ENCODE results near the gene GGCX. TPM values are rescaled to one million over a fixed set of nuclear protein-coding genes. Genes with fewer than 3 reads are reported as not detected.

The GGCX gene
- total RNA-seq, 1 donor from 2014 or later, result 23.1 TPM

DNA sequence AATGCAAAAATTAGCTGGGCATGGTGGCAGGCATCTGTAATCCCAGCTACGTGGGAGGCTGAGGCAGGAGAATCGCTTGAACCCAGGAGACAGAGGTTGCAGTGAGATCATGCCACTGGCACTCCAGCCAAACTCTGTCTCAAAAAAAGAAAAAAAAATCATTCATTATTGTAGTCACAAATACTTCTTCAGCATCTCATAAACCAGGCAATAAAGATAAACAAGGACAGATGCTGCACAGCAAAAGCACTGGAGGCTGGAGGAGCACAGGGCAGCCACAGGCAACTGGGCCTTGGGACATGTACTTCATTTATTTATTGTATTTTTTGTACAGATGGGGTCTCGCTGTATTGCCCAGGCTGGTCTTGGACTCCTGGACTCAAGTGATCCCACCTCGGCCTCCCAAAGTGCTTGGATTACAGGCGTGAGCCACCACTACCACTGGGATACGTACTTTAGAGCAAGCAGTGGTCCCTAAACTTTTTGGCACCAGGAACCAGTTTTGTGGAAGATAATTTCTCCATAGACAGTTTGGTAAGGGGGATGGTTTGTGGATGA lies 39.1 kb downstream of the GGCX start:
- intact Hi-C loops (cut with micrococcal nuclease), result no loop called here
- H3K27ac Mint-ChIP-seq, result no peak overlapping the region
- no peak overlapping the region for H3K4me3 Mint-ChIP-seq
- DNase-seq, result no peak
- H3K36me3 Mint-ChIP-seq (ENCODE audit: low read depth), result no peaks in the 10 kb centered on the region
- peaks cover 2% of the 10 kb centered on the region for H3K4me1 Mint-ChIP-seq
- H3K9me3 Mint-ChIP-seq, result no peaks in the 10 kb centered on the region
- peaks cover 14% of the 10 kb centered on the region for H3K27me3 Mint-ChIP-seq

DNA sequence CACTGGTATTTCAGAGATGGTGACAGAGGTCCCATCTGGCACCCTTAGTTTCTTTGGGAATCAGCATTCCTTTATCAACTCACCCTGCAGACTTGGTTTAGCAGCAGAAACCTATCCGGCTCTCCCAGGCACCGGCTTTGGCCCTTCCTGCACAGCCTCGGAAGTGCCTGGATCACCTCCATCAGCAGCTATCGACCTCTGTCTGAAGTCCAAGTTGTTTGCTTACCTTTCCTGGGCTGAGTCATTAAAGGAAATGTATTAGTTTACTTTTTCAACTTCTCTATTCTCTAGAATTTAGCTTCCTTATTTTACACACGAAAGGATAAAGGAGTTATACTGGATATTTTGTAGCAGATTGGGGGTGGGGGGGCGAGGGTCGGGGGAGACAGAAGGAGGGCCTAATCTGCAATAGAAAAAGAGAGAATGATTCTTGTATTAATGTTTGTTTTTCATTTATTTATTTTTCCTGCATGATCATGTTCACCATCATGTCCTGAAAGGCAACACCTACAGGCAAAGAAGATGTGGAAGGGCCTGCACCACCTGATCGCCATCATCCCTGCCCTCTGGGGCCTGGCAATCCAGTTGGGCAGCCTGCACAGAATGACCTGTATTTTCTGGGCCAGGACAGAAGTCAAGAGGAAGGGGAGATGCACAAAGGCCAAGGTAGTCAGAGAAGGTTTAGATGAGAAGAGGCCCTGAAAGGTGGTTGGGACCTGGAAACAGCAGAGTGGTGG lies 44.5 kb downstream of the GGCX start:
- Mint-ChIP-seq H3K36me3 (ENCODE audit: low read depth) (no peaks in the 10 kb centered on the region), H3K4me1 (no peaks in the 10 kb centered on the region), H3K27ac (no peak overlapping the region), H3K4me3 (no peak overlapping the region), H3K9me3 (no peaks in the 10 kb centered on the region), H3K27me3 (peaks cover 12% of the 10 kb centered on the region)
- no peak for DNase-seq
- intact Hi-C loops (cut with micrococcal nuclease), result no loop called here

DNA sequence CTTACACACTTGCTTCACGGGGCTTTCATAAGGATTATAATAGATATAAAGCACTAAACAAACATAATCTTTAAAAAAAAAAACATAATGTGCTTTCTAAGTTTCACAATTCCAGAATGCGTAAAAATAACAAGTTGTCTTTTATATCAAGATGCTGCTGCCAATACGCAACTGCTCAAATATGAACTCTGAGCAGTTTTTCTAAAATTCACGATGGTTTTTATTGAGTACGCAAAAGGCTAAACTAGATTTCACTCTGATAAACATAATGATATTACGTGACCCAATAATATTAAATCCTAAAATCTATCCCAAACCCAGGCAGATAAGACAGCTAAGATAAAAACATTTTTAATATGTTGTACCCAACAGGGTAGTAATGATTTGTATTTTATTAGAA lies 47.0 kb downstream of the GGCX start:
- intact Hi-C loops (cut with micrococcal nuclease), result no loop called here
- H3K9me3 Mint-ChIP-seq, result no peaks in the 10 kb centered on the region
- no peak for DNase-seq
- H3K27me3 Mint-ChIP-seq, result peaks cover 10% of the 10 kb centered on the region
- H3K36me3 Mint-ChIP-seq (ENCODE audit: low read depth), result no peaks in the 10 kb centered on the region
- H3K4me3 Mint-ChIP-seq, result no peak overlapping the region
- no peak overlapping the region for H3K27ac Mint-ChIP-seq
- H3K4me1 Mint-ChIP-seq, result no peaks in the 10 kb centered on the region

DNA sequence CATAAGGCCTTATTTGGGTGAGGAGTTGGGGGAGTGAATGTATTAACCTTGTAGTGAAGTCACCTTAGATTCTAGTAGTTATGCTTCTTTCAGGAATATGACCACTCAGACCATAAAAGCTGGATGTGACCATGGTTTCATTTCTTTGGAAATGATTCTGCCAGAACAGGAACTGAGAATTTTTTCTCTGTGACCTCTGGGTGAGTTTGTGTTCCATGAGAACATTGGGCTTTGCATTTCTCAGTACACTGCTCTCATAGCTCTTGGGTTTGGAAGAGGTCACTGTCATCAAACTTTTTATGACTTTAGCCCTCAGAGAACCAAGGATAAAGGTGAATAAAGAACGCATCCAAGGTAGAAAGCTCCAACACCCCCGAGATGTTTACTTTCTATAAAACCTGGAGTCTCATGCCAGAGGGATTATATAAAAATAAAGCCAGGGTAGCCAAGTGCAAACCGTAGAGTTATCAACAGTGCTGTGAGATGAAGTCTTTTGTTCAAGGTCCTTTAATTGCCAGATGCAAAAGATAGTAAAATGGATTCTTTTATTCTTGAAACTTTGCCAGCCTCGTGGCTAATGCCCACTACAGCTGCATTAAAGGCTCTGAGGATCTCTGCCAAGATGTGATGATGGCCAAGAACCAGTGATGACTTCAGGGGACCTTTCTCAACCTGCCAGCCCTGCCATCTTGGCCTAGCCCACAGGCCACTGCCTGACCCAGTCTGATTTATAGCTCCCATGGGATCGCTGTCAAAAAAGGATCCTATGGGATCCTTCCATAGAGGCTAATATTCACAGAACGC lies 50.1 kb downstream of the GGCX start:
- DNase-seq, result no peak
- H3K4me3 Mint-ChIP-seq, result no peak overlapping the region
- H3K27ac Mint-ChIP-seq, result no peak overlapping the region
- intact Hi-C loops (cut with micrococcal nuclease), result no loop called here
- peaks cover 4% of the 10 kb centered on the region for H3K27me3 Mint-ChIP-seq
- H3K36me3 Mint-ChIP-seq (ENCODE audit: low read depth), result no peaks in the 10 kb centered on the region
- H3K4me1 Mint-ChIP-seq, result no peaks in the 10 kb centered on the region
- no peaks in the 10 kb centered on the region for H3K9me3 Mint-ChIP-seq

DNA sequence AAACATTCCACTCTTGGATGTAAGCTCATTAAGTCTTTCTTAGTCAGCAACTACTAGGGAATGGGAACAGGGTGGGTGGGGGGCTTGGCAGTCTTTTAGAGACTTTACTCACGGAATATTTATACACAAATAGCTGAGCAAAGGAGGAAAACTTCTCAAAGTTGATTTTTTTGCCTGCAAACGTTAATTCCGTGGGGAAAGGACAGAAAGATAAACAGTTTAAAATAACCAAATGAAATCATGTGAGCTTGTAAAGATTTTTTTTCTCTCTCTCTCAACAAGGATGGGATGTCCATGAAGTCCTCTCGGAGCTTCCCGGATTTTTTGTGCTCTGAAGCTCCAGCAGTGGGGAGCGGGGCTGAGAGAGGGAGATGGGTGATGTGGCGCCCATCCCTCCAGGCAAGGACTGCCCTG lies 54.5 kb downstream of the GGCX start:
- Mint-ChIP-seq H3K4me3 (no peak overlapping the region), H3K9me3 (no peaks in the 10 kb centered on the region), H3K27me3 (peaks cover 4% of the 10 kb centered on the region), H3K36me3 (ENCODE audit: low read depth) (no peaks in the 10 kb centered on the region), H3K4me1 (no peaks in the 10 kb centered on the region), H3K27ac (no peak overlapping the region)
- intact Hi-C loops (cut with micrococcal nuclease), result no loop called here
- no peak for DNase-seq

DNA sequence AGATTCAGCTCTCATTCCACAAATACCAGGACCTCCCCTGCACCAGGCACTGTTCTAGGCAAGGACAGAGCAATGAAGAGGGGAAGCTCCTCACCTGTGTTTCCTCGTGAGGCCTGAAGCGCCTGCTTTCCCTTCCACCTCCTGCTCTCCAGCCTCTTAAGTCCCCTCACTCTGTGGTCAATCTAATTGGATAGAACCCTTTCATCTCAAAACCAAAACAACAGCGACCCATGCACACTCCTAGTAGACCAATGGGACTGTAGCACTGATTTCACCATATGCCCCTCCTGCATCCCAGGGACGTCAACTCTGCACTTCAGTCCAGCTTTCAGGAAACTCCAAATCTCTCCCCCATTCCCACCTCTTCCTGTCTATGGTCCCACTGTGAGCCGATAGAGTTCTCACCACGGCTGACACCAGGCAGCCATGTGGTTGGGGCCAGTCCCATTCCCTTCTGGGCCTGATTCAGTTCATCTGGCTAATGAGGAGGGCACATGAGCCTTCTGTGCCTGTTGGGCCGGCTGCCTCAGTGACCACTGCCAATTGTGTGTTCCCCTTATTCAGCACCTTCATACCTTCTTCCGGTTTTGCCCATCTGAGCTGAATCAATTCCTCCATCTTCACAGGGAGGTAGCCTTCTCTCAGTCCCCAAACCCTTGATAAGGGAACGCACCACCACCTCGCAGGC lies 55.6 kb downstream of the GGCX start:
- peaks cover 4% of the 10 kb centered on the region for H3K27me3 Mint-ChIP-seq
- intact Hi-C loops (cut with micrococcal nuclease), result no loop called here
- H3K9me3 Mint-ChIP-seq, result no peaks in the 10 kb centered on the region
- DNase-seq, result no peak
- H3K4me1 Mint-ChIP-seq, result no peaks in the 10 kb centered on the region
- no peak overlapping the region for H3K27ac Mint-ChIP-seq
- no peaks in the 10 kb centered on the region for H3K36me3 Mint-ChIP-seq (ENCODE audit: low read depth)
- H3K4me3 Mint-ChIP-seq, result no peak overlapping the region

DNA sequence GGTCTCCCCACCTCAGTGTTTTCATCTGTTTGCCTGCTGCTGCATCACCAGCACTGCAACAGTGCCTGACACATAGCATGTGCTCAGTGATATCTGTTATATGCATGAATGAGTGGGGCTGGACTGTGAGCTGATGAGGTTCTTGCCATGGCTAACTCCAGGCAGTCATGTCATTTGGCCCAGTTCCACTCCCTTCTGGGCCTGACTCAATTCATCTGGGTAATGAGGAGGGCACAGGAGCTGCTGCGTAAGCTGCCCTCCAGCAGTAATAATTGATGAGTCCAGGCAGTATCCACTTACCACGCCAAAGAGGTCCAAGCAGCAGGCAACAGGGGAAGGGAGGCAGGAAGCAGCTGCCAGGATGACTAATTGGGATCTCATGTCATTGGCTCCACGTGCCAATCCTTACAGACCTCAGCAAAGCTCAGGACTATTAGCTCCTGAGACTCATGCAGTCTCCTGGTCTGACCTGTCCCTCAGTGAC lies 56.5 kb downstream of the GGCX start:
- intact Hi-C loops (cut with micrococcal nuclease), result no loop called here
- no peak for DNase-seq
- Mint-ChIP-seq H3K27ac (no peak overlapping the region), H3K36me3 (ENCODE audit: low read depth) (no peaks in the 10 kb centered on the region), H3K9me3 (no peaks in the 10 kb centered on the region), H3K27me3 (peaks cover 3% of the 10 kb centered on the region), H3K4me1 (no peaks in the 10 kb centered on the region), H3K4me3 (no peak overlapping the region)

DNA sequence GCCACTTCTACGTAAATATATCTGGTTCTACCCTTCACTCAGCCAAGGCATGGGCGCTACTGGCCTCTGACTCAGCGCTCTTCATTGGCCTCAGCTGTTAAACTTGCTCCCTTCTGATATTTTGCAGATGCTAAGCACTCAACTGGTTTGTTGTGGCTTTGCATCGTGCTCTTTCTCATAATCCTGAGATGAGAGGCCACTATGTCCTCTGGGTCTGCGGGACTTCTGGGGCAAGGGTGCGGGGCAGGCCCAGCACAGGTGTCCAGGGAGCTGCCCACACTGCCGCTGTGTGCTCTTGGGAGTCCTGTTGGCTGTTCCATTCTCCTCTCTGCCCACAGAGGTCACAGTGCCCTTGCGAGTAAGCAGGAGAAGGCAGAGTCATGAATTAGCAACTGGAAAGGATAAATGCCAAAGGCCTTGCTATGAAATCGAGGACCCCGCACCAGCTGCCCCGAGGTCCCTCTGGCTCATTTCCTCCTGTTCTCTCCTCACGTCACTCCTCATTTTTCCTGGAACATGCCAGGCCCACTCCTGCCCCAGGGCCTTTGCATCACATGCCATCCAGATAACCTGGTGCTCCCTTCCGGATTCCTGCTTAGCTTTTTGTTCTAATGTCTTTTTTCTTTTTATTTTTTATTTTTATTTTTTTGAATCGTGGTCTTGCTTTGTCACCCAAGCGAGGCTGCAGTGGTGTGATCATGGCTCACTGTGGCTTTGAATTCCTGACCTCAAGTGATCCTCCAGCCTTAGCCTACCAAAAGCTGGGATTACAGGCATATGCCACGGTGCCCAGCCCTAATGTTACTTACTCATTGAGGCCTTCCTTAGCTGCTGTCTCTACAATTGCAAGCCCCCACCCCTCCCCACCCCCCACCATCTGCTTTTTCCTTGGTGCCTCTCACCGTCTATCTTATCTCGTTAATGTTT lies 57.2 kb downstream of the GGCX start:
- Mint-ChIP-seq H3K36me3 (ENCODE audit: low read depth) (no peaks in the 10 kb centered on the region), H3K27me3 (peaks cover 2% of the 10 kb centered on the region), H3K4me1 (no peaks in the 10 kb centered on the region), H3K4me3 (no peak overlapping the region), H3K27ac (no peak overlapping the region), H3K9me3 (no peaks in the 10 kb centered on the region)
- intact Hi-C loops (cut with micrococcal nuclease), result no loop called here
- DNase-seq, result no peak

DNA sequence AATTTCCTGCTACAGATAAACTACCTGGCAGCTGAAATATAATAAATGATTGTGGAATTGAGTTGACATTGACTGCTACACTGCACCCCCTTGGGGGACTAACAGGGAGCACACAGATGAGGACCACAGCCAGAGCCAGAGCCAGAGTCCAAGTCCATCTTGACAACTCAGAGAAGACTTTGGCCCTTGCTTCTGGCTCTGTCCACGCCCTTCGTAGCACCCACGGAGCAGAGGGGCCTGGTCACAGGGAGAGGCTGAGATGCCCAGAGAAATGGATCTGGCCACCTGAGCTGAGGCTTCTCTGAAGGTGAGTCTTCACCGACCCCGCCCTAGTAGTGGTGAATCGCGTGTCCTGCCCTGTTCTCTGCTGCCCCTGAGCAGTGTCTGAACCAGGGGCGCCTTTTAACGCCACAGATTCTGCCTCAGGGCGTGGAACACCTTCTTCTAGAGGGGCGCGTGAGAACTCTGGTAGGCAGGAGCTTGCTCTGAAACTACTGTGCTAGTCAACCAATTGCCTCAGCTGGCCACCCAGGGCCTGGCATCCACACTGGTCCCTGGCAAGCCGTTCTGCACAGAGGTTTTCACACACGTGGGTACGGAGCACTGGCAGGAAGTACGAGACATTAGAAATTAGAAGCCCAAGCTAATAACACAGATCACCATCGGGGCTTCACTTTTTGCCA lies 58.0 kb downstream of the GGCX start:
- no peak overlapping the region for H3K27ac Mint-ChIP-seq
- H3K4me1 Mint-ChIP-seq, result no peaks in the 10 kb centered on the region
- no peak overlapping the region for H3K4me3 Mint-ChIP-seq
- no peak for DNase-seq
- no peaks in the 10 kb centered on the region for H3K36me3 Mint-ChIP-seq (ENCODE audit: low read depth)
- H3K27me3 Mint-ChIP-seq, result peaks cover 2% of the 10 kb centered on the region
- H3K9me3 Mint-ChIP-seq, result no peaks in the 10 kb centered on the region
- intact Hi-C loops (cut with micrococcal nuclease), result no loop called here

DNA sequence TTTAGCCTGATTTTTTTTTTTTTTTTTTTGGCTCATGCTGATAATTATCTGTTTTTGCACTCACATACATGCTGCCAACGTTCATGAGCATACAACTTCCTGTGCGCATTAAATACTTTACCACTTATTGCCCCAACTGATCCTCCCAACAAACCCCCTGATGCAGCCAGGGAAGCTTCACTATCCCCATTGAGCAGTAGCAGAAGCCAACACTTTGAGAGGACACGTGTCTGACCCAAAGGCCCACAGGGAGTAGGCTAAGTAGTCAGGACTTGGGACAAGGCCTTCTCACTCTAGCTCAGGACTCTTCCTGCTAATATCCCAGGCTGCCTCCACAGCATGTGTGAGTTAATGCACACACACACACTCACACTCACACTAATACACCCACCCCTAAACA lies 58.6 kb downstream of the GGCX start:
- no peaks in the 10 kb centered on the region for H3K4me1 Mint-ChIP-seq
- DNase-seq, result no peak
- intact Hi-C loops (cut with micrococcal nuclease), result no loop called here
- no peak overlapping the region for H3K4me3 Mint-ChIP-seq
- H3K27ac Mint-ChIP-seq, result no peak overlapping the region
- H3K27me3 Mint-ChIP-seq, result peaks cover 2% of the 10 kb centered on the region
- no peaks in the 10 kb centered on the region for H3K36me3 Mint-ChIP-seq (ENCODE audit: low read depth)
- H3K9me3 Mint-ChIP-seq, result no peaks in the 10 kb centered on the region

DNA sequence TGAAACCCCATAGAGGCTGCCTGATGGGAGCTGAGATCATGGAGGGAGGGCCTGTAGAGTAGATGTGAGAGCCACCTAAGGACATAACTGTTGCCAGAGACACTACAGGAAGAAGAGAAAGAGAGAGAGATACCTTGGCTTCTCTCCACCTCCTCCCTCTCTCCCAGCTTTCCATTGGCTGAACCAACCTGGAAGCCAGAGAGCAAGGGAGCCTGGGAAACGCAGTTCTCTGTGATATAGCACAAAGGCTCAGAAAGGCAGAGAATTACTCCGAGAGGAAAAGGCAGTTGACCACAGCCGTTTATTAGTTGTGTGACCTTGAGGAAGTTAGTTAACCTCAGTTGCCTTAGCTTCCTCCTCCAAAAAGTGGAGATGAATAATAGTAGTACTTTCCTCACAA lies 60.0 kb downstream of the GGCX start:
- H3K9me3 Mint-ChIP-seq, result no peaks in the 10 kb centered on the region
- intact Hi-C loops (cut with micrococcal nuclease), result no loop called here

DNA sequence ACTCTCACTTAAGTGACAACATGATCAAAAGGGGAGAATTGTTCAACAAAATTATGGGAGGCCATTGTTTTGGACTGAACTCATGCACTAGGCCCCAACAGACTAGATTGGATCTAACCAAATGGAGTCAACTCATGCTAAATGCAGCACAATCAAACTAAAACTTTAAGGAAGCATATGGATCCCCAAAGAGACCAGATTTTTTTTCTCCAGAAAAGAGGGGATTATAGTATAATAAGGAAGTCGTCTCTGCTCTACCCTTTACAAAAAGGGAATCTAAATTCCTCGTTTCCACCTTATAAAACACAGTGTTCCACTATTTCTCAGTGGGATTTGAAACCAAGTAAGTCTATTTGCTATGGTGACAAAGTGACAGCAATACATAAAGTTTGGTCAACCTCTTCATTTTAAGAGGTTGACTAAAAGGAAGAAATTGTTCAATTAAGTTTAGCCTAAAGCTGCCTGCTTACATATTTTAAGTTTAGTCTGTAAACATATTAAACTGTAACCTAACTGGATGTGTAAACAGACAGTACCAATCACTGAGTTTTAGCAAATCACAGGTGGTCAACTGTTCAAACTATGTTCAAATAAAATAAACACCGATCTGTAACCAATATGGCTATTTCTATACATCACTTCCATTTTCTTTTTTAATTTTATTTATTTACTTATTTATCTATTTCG lies 63.2 kb downstream of the GGCX start:
- no peak for DNase-seq
- H3K27me3 Mint-ChIP-seq, result no peaks in the 10 kb centered on the region
- H3K27ac Mint-ChIP-seq, result no peak overlapping the region
- H3K36me3 Mint-ChIP-seq (ENCODE audit: low read depth), result no peaks in the 10 kb centered on the region
- intact Hi-C loops (cut with micrococcal nuclease), result no loop called here
- H3K9me3 Mint-ChIP-seq, result no peaks in the 10 kb centered on the region
- no peak overlapping the region for H3K4me3 Mint-ChIP-seq
- no peaks in the 10 kb centered on the region for H3K4me1 Mint-ChIP-seq

More for the DNA sequence above, 60.0 kb downstream of the GGCX start:
- Mint-ChIP-seq H3K4me1 (no peaks in the 10 kb centered on the region), H3K36me3 (ENCODE audit: low read depth) (no peaks in the 10 kb centered on the region), H3K27ac (no peak overlapping the region), H3K27me3 (peaks cover under 1% of the 10 kb centered on the region), H3K4me3 (no peak overlapping the region)
- no peak for DNase-seq

All from activated CD4-positive, alpha-beta T cell treated with anti-CD3 and anti-CD28 coated beads, Interleukin-2, amount 10 ng/mL, durations not matched to agents 24 days and 14 days (primary cell).